HG03342 (cell line): Measurements from ENCODE around the gene MAML3.

Source experiments
- ATAC-seq: cut with Tn5 transposase; IDR thresholded peaks from one replicate; pipeline ENCODE4 v1.9.1; 2021; ENCODE audit warnings: mild to moderate bottlenecking, moderate library complexity; ENCODE audit not compliant: unreplicated experiment

Gene MAML3

DNA sequence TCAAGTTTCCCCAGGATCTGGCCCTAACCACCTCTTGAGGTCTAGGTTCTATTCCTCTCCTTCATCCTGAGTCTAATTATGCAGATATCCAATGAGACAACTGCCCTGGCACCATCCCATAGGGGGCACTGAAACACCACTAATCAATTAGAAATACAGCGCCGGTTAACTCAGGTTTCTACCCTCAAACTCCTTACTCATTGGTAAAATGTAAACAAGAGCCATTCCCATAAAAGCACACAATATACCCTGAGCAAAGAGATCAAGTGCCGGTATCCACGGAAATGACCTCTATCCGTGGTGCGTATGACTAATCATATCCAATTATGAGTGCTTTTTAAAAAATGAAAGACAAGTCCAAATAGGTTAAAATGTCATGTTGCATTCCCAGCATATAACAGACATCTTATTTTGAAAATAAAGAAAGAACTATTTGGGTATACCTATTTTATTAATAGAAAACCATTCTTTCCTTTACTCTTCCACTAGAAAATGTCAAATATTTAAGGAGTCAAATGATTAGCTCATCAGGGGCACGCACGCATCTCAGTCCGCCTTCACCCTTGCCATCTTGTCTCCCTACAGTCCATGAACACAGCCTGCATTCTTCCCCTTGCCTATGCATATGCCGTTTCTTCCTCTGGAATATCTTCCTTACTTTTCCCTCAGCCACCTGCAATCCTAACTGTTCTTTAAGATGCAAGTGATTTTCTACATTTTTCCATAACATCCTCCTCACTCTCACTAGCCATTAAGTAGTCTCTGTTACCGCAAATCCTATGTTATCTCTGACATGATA lies 141.1 kb downstream of the MAML3 start:
- ATAC-seq, result peak; percentile 63

DNA sequence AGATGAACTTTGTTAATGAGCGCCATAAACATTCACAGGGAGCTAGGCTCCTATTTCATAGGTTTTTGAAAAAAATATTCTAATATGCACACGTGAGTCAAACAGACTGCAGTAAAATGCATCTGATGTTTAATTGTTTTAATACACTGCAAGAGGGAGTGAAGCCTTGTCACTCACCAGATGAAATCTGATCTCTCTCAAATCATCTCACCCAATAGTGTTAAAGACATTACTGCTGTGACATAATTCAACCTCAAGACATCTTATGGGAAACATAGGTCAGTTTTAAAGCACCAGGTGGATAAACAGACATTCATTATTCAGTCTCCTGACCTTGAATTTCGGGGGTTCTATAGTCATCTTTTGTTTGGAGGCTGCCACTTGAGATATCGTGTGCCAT lies 148.3 kb downstream of the MAML3 start:
- no peak for ATAC-seq

DNA sequence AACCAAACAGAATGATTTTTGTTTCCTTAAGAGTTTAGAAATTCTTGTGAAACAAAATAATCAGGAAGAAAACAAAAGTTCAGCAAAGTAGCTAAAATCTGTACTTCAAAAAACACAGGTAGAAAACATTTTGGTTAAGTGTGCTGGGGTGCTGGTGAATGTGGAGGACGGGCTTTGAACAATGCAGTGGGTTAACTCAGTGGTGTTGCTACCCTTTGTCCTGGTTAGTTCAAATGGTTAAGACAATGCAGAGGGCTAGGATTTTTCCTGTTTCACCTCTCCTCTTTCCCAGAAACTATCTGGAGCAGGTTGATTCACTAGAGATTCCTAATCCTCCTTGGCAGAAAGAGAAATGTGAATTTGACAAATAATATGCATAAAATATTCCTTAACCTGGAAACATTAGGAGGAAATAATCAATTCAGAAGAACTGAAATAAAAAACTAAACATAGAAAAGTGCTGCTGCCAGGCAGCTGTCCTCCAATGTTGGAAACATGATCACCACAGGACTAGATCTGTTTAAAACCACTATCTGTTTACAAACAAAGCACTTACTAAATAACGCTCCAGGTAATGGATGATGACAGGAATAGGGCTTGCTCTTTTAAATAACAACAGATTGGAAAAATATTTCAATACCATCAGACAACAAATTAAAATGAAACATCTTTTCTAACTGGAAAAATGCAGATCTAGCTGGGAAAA lies 148.9 kb downstream of the MAML3 start:
- ATAC-seq, result no peak

DNA sequence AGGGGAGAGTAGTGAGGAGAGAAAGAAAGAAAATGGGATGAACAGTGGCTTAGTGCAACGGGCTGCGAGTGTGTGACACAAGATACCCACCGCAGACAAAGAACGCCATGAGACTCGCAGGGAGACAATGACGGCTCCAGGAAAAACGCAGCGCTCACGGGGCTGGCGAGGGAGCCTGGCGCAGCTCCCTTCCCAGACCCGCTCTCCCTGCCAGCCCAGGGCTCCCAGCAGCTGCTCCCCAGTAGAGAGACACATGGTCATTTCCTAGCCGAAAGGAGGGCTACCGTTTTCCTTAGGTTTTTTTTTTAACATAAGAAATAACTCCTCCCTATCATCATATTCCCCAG lies 149.5 kb downstream of the MAML3 start:
- ATAC-seq, result no peak

DNA sequence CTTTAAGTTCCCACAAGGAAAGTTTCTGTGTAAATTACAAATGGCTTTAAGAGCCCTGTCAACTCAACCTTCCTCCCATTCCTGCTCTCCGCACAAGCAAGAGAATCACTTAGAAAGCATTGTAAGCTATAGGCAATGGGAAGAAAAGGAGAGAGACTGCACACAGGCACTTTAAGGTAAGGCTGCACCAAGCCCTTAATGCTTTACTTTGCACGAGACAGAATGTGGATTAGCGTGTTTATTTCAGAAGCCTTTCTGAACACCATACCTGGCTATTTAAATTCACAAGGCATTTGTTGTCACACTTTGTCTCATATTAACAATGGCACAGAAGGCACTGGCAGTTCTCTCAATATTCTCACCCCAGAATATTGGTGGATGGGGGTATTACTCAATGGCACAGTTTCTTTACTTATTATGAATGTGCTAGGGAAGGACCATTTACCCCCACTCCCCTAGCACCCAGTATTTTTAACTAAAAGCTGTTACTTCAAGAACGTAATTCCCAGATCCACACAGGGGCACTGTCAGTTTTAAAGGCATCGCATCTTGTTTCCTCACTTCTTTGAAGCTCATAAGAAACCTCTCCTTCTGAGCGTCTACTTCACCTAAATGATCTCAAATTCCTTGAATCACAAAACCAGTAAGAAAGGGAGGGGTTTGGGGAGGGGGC lies 150.0 kb downstream of the MAML3 start:
- ATAC-seq, result no peak

DNA sequence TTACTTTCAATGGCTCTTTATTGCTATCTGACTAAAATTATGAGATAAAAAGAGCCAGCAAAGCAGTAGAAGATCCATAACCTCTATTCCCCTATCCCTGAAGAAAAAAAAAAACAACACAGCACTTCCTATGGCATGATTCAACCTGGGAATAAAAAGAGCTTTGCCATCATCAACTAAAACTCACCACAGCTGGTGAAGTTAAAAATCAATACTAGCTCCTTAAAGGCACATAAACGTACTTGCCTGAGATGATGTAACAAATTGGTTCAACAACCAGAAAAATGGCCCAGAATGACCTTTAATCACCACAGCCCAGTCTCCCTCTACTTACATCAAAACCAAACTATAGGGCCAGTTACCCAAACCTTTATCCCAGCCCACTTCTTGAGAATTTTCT lies 153.8 kb downstream of the MAML3 start:
- no peak for ATAC-seq

DNA sequence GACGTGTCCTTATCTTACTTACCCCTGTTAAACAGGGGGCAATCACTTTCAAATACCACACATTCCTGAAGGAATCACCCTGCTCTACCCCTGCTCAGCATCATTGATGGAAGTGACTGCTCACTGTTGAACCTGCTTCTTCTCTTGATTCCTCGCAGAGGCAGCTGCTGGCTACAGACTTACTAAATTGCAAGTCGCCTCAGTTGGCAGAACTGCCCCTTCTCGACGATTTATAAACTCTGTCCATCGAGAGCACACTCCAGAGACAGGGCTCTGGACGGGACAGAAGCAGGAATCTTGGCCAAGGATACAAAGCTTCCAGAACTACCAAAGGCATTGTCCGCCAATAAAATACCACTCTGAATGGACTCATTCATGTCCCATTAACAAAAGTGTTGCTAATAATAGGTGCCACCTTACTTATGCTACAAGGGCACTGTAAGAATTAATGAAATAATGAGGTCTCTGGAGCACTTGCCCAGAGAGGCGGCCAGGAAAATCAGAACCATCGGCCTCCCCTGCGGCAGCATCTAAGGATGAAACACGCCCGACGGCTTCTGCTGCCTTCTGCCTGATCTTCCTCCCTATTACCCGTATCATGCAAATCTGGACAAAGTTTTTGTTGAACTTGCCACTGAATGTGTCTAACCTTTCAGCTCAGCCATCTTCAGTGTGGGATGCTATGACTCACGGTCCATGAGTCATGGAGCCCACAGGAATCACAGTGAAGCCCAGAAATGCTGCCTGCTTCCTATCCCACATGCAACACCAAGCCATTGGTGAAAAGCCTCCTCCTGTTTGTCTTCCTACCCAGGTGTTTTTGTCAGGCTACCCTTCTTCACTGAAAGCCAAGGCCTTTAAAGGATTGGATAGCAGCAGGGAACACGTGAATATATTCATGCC lies 164.9 kb downstream of the MAML3 start:
- ATAC-seq, result no peak

DNA sequence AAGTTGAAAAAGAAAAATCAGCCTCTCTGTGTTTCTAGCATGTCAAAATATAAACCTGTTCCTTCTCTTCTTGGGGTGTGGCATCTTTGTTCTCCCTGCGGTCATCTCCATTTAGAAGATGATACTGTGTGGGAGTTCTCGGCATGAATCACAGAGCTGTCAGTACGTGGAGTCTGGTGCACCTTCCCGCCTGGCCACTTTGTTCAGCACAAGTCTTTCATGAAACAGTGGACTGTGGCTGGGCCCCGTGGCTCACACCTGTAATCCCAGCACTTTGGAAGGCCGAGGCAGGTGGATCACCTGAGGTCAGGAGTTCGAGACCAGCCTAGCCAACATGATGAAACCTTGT lies 166.5 kb downstream of the MAML3 start:
- no peak for ATAC-seq

DNA sequence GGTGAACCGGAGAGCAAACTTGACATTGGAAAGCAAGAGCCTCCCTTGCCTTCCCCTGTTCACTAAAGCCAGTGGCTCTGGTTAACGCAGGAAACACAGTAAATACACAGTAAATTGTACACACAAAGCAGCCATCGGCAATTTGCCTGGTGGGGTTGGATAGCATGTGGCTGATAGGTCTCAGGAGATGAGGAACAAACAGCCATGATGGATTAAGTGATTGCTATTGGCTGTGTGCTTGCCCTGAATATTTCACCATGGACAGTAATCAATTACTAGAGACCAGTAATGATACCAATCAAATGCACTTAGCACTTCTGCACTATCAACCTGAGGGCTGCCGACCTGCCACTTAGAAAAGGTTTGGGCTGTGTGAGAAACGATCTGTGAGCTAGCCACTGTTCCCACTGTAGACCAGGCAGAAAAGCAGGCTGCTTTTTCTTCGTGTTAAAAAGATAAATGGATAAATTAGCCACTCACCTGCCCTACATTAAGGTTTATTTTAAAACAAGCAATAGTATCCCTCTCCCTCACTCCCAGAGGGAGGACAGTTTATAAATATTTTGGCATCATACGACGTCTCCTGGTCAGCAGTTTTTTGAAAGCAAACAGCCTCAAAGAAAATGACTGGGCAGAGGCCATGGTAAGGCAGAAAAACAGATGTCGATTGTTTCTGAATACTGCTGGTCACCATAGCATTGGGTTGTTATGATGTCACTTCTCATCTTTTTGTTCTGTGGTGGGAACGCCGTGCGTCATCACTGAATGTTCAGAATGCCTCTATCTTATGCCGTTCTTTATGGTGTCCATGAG lies 167.1 kb downstream of the MAML3 start:
- ATAC-seq, result no peak

DNA sequence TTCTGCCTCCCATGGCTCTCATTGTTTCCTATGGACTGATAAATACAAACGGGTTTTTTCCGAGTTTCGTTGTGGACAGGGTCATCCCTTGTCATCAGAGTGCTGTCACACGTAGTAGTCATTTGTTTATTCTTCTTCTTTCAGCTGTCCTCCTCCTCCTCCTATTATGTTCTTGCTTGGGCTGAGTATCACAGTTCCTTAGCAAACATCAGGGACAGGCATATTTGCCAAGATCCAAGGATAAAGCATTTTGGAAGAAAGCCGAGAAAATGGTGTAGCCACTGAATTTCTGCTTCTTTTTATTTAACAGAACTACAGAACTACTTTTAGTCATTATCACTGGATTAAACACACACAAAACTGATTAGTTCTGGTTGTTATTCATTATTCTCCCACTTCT lies 167.9 kb downstream of the MAML3 start:
- no peak for ATAC-seq

DNA sequence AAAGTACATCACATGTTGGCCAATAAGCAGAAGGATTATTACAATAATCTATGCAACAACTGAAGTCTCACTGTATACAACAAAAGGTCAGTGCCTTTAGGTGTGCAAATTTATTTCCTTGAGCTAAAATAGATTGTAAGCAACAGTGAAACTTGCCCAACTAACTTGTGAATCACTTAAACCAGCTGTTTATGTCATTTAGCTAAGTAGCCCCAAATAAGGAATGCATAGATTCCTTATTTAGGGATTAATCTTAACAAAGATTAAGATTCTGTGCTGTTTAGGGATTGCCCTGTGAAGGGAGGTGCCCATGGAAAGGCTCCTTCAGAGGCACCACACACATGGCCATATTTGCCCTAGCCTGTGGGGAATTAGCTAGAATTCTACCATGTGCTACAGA lies 168.6 kb downstream of the MAML3 start:
- ATAC-seq, result no peak

DNA sequence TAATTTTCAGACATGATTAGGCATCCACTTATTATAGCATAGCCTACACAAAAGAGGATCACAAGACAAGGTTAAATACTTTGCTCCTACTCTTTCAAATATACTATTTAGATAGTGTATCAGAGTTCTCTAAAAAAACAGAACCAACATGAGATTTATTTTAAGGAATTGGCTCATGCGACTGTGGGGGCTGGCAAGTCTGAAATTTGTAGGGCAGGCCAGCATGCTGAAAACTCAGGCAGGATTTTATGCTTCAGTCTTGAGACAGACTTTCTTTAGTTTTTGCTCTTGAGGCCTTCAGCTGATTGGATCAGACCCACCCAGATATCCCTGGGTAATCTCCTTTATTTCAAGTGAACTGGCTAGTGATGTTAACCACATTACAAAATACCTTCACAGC lies 169.5 kb downstream of the MAML3 start:
- no peak for ATAC-seq

DNA sequence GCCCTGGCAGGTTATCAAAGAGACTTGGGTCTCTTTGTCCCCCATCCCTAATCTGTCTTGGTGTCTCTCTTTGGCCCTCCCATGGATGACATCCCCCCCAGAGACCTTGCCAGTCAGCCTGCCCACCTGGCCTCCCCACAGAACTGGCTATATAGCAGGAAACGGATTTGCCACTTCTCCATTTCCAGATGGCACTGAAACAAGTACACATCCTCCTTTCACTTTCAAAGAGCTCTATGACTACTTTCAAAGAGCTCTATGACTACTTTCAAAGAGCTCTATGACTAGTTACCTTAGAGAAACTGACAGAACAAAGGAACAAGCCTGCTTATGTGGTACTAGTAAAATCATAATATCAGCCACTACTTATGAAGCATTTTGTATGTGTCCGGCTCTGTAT lies 175.3 kb downstream of the MAML3 start:
- peak; percentile 92 for ATAC-seq

DNA sequence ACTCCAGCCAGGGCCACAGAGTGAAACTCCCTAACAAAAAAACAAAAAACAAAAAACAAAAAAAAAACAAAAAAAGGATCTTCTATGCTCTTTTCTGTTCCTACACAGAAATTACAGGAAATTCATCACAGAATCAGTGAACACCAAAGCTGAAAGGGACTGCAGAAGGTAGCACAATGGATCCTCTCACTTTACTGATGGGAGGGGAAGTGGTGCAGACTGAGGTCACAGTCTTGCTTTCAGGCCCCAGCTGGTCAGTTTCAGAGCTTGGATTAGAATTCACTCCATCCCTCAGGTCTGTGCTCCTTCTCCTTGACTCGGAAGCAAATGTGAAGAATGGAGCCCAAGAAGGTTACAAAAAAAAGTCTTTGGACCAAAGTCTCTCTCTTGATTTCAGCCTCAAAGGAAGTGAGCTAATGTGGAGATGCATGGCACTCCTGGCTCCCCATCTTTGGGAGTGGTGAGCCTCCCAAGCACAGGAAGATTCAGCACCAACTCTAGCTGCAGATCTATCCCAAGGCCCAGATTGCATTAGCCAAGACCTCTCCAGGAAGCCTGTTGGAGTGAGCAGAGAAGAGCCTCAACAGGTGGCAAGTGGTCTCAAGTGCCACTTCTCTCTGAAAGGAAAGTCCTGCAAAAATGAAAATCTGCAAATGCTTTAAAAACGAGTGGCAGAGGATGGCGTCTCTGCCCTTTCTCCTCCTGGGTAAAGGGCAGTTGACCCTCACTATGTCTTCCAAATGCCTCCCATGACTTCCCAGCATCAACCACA lies 176.0 kb downstream of the MAML3 start:
- peak; percentile 55 for ATAC-seq

DNA sequence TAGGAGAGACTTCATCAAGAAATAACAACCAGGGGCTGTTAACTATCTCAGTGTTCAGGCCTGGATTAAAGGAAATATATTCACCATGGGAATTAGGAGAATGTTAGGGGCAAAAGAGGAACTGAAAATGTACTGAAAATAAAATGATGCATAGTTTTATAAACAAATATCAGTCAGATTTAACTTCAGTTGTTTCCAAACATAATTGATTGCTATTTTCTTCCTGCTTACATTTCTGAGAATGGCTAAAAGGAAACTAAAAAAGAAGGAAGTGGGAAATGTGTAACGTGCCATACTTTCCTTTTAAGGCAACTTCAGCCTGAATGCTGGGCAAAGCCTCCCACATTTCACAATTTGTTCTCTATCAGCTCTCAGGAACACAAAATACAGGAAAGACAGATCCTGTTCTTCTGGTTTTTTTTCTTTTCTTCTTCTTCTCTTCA lies 178.1 kb downstream of the MAML3 start:
- no peak for ATAC-seq

DNA sequence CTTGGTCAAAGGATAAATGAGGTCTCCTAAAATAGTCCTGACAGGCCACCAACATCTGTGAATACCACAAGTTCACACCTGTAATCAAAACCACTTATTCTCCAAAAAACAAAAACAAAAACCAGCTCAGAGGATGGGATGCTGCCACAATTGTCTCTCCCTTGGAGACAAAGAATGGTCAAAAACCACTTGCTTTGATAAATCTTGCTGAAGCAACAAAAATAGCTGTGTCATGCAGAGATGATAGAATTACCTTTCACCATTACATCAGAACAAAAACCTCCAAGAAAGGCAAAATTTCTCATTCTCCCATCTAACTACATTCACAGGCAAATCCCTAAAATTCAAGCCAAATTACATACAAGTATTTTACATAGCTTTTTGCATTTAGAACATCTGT lies 180.4 kb downstream of the MAML3 start:
- ATAC-seq, result no peak

DNA sequence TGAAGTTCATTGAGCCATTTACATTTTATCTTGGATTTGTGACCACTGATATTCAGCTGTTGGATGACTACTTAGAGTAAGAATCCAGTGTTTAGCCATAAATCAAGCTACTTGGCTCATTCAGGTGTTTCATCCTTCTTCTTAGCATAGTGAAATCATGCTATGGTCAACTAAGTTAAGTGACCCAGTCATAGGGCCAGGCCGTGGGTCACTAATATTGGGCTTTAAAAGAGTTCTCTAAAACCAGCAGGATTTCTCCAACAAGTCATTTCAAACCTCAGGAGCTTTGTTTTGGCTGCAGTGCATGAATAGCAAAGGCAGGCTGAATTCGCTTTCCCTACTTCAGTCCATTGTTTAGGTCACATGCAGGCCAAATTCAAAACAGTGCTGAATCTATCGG lies 181.0 kb downstream of the MAML3 start:
- ATAC-seq, result no peak

DNA sequence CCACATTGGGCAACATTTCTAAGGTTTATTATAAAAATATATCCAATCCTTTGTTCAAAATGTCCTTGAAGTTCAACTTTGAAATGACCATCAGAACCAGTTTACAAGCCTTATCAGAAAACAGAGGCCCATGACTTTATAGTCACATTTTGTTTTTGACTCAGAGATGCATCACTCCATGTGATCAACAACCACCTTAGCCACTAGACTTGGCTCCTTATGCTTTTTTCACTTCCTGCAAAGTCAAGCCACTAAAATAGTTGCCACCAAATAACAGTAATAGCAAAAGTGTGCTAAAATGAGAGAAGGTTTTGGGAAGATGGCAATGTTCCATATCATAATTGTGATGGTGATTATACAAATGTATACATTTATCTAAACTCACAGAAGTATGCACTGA lies 181.7 kb downstream of the MAML3 start:
- ATAC-seq, result no peak

DNA sequence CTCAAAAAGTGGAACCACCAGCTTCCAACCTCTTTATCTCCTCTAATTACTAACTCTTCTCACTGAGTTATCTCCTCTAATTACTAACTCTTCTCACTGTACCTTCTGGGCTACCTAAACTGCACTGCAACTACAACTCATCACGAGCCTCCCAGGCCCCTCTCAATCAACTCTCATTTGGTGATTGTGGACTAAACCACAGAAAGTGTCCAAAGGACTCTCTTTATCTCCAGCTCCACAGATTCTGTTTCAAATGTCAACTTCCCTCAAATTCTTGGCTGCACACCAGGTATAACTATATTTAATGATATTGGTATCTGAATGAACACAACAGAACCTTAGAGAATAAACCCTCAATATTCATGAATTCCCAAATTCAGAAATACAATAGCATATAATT lies 182.9 kb downstream of the MAML3 start:
- no peak for ATAC-seq
